HepG2 (cell line): ENCODE measurements around the gene MLLT1.

Source experiments
- DPF2 ChIP-seq: sonication (generic); formaldehyde crosslinking; IDR thresholded peaks from 2 replicates; pipeline ENCODE4 v1.4.0; 2020; ENCODE audit warnings: mild to moderate bottlenecking, low read depth, missing genetic modification reagents, borderline replicate concordance
- JUND ChIP-seq: sonication (generic); formaldehyde crosslinking; IDR thresholded peaks from 2 replicates; pipeline ENCODE4 v1.8.0; 2022; ENCODE audit warnings: mild to moderate bottlenecking, missing genetic modification reagents
- POLR2A ChIP-seq, 2 experiments: IDR thresholded peaks; 2 replicates each; pipeline ENCODE4 v1.6.1; 2011; ENCODE audit warnings: low read depth in 2 of 2, low read length in 2 of 2, mild to moderate bottlenecking in 1 of 2, moderate library complexity in 1 of 2; ENCODE audit not compliant: insufficient read depth in 1 of 2
- PRPF4 ChIP-seq: fragments of 200-400 bp; formaldehyde crosslinking; IDR thresholded peaks from 2 replicates; pipeline ENCODE4 v1.6.1; 2016; ENCODE audit warnings: low read length, low read depth; ENCODE audit not compliant: poor library complexity, severe bottlenecking
- RCOR2 ChIP-seq: IDR thresholded peaks from 2 replicates; pipeline ENCODE4 v1.6.1; 2016; ENCODE audit warnings: missing biosample characterization, missing genetic modification reagents
- TAF1 ChIP-seq: sonication (generic); formaldehyde crosslinking; IDR thresholded peaks from 2 replicates; pipeline ENCODE4 v1.4.0; 2020; ENCODE audit warnings: missing genetic modification reagents
- ZNF143 ChIP-seq: sonication (generic); formaldehyde crosslinking; IDR thresholded peaks from 2 replicates; pipeline ENCODE4 v1.4.0; 2020; ENCODE audit warnings: missing genetic modification reagents
- ZNF749 ChIP-seq: sonication (generic); formaldehyde crosslinking; IDR thresholded peaks from 2 replicates; pipeline ENCODE4 v1.8.0; 2022; ENCODE audit warnings: mild to moderate bottlenecking, missing genetic modification reagents, moderate library complexity, borderline replicate concordance
- ZSCAN5A ChIP-seq: sonication (generic); formaldehyde crosslinking; IDR thresholded peaks from 2 replicates; pipeline ENCODE4 v1.8.0; 2022; ENCODE audit warnings: mild to moderate bottlenecking, missing genetic modification reagents, borderline replicate concordance

DNA sequence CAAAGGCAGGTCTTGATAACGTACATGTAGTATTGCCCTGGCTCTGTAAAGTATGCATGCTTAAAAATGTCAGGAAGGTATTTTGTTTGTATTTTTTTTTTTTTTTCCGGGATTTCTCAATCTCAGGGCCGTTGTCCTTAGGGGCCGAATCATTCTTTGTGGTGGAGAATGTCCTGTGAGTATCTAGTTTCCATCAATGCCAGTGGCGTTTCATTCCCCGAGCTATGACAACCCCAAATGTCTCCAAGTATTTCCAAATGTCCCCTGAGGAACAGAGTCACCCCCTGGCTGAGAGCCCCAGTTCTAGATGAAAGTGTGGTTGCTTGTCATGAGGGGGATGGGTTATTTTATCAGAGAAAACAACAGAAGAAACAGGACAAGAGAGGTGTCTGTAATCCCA is 75.6 kb downstream of the MLLT1 start:
- no peak for TF ChIP-seq PRPF4
- TF ChIP-seq JUND (CRISPR knock-in tag), result no peak
- no peak for TF ChIP-seq RCOR2 (CRISPR knock-in tag)
- TF ChIP-seq DPF2 (CRISPR knock-in tag), result 0 out of 2 replicates have a peak, but pooled peaks have one; percentile 16
- TF ChIP-seq POLR2A (IDR thresholded peaks at IDR 0.05; ENCODE audit: insufficient read depth in 1 of 2, low read depth in 2 of 2, low read length in 2 of 2), result no peak
- TF ChIP-seq ZNF143 (CRISPR knock-in tag), result no peak
- no peak for TF ChIP-seq TAF1 (CRISPR knock-in tag)
- no peak for TF ChIP-seq ZNF749 (CRISPR knock-in tag)
- no peak for TF ChIP-seq ZSCAN5A (CRISPR knock-in tag)
